Activated CD8-positive, alpha-beta memory T cell treated with anti-CD3 and anti-CD28 coated beads for 36 hours (primary cell): ENCODE results near the gene NINJ1. TPM values are rescaled to one million over a fixed set of nuclear protein-coding genes. Genes with fewer than 3 reads are reported as not detected.

ENCODE experiments used
- CTCF ChIA-PET: fragments of 350-600 bp; sonication (Branson Sonifier 250); formaldehyde crosslinking; loops from one replicate; lab custom pipeline; 2021; ENCODE audit warnings: antibody characterized with exemption; lab: Charles Lee
- POLR2A ChIA-PET: fragments of 350-600 bp; sonication (Branson Sonifier 250); formaldehyde crosslinking; loops from one replicate; lab custom pipeline; 2021; ENCODE audit warnings: antibody characterized with exemption; lab: Charles Lee
- total RNA-seq, 2 experiments: library from RNA; stranded (reverse); gene quantifications; one replicate each; pipeline ENCODE4 v1.2.3, GENCODE V29; 2021

The NINJ1 gene
- total RNA-seq, 2 experiments from 2014 or later = 66.3 to 67.0 TPM

GRCh38 chr9:93137362-93137761 lies 3.3 kb upstream of the NINJ1 start:
- POLR2A ChIA-PET = interaction anchor here (0.5 kb wide), 1 partner anchor 147 kb away, joined by 9 read pairs; no protein-coding TSS in a partner anchor
- CTCF ChIA-PET = no interaction called here

DNA sequence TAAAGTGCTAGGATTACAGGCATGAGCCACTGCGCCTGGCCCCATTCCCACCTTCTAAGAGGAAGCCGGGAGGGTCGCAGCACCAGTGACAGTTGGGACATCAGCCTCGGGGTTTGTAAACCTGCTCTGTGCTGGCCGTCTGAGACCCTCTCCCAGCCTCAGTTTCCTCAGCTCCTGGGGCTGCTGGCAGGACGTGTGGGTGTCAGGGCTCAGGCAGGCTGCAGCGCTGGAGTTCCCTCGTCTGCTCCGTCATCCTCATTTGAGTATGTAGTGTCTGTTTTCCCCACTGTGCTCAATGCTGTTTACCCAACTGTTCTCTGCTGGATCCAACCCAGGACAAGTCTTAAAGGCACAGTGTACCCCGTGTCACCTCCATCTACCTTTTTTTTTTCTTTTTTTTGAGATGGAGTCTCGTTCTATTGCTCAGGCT lies 2.0 kb upstream of the NINJ1 start:
- ChIA-PET CTCF (interaction anchor here (0.6 kb wide), 1 partner anchor 27 kb away, joined by 5 read pairs; no protein-coding TSS in a partner anchor), POLR2A (no interaction called here)

- CTCF ChIA-PET = interaction anchor here (0.6 to 1.5 kb wide), 3 partner anchors 21 to 458 kb away, joined by 3 to 4 read pairs (median 3); no protein-coding TSS in a partner anchor
- POLR2A ChIA-PET = interaction anchor here (0.5 to 1.2 kb wide), 4 partner anchors 16 to 181 kb away, joined by 3 to 10 read pairs (median 4); no protein-coding TSS in a partner anchor
These were observed 841 bp upstream of the NINJ1 start for GRCh38 chr9:93134740-93135444.

DNA sequence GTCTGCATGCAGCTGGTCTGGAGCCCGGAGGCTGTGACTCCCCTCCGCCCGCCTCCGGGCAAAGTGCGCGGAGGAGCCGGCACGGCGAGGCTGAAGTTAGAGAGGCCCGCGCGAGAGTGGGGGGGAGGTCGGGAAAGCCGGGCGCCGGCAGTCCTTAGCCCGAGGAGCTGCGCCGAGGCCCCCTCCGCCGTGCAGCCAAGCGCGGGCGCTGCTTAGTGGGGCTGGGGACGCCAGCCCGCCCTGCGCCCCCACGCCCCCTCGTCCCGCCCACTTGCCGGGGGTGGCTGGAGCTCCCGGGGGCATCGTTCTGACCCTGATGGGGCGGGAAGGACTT lies 403 bp downstream of the NINJ1 start:
- CTCF ChIA-PET = interaction anchor here (0.8 to 1.5 kb wide), 5 partner anchors 14 to 130 kb away, joined by 3 to 9 read pairs (median 3); no protein-coding TSS in a partner anchor
- POLR2A ChIA-PET = interaction anchor here (0.6 to 1.5 kb wide), 11 partner anchors 8 to 367 kb away, joined by 3 to 10 read pairs (median 4); no protein-coding TSS in a partner anchor

DNA sequence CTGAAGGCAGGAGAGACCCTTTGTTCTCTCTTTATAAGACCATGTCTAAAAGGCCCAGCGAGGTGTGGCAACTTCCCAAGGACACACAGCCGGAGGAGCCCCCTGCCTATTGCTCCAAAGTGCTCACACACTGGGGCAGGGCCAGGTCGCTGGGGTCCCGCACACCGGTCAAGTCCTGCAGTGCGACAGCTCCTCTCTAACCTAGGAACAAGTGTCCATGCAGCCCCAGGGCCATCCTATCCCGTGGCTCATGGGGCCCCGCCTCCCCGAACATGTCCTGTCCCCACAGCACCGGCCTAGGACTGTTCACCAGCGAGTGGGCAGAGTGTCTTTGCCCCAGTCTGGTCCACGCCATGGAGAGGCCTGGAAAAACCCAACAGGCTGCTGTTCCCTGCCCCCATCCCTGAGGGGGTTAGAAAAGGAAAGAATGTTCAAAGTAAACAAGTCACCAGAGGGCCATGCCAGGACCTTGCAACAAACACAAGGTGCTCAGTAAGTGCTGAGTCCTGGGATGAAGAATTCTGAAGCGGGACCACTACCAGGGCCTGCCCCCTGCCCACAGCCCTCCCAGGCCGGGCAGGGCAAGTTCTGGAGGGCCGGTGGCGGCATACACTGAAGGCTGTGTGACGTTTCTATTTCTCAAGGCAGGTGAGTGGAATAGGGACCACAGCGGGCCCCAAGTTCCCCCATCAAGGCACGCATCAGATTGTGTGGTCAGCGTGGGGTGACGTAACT lies 938 bp downstream of the NINJ1 start:
- ChIA-PET CTCF (interaction anchor here (0.8 to 1.5 kb wide), 4 partner anchors 13 to 130 kb away, joined by 3 to 9 read pairs (median 4); no protein-coding TSS in a partner anchor), POLR2A (interaction anchor here (0.6 to 1.5 kb wide), 7 partner anchors 9 to 367 kb away, joined by 3 to 6 read pairs (median 4); no protein-coding TSS in a partner anchor)

GRCh38 chr9:93132287-93132927 lies 1.6 kb downstream of the NINJ1 start:
- CTCF ChIA-PET = interaction anchor here (1.4 to 3.1 kb wide), 2 partner anchors 13 to 23 kb away, joined by 6 to 13 read pairs; no protein-coding TSS in a partner anchor
- POLR2A ChIA-PET = no interaction called here

- POLR2A ChIA-PET = no interaction called here
- CTCF ChIA-PET = interaction anchor here (3.1 to 4.1 kb wide), 2 partner anchors 12 to 22 kb away, joined by 13 read pairs; no protein-coding TSS in a partner anchor
These were observed 2.3 kb downstream of the NINJ1 start for GRCh38 chr9:93131599-93132286.

DNA sequence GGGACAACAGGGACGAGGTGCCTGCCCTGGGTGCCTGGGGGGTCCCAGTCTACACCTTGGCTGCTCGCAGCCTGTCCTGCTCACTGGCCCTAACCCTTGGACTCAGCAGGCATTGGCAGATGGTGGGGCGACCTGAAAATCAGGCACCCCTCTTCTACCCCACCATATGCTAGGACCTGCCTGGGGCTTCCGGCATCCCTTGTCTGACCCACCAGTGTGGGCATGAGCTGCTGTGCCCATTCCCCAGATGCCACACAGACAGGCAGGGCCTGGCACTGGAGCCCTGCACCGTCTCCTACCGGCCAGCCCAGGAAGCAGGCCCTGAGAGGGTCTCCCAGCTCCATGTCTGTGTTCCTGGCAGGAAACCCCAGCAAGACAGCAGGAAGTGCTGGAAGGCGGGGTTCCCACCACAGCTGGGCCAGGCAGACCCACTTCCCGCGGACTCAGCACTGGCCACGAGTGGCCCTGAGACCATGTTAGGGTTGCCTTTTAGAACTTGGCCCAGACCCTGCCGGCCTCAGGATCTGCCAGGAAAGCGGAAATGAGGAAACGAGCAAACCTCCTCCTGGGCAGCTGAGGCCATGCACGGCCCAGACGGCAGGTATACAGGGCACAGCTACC lies 3.1 kb downstream of the NINJ1 start:
- ChIA-PET POLR2A (no interaction called here), CTCF (interaction anchor here (1.9 to 4.1 kb wide), 3 partner anchors 11 to 127 kb away, joined by 5 to 13 read pairs (median 13); no protein-coding TSS in a partner anchor)

DNA sequence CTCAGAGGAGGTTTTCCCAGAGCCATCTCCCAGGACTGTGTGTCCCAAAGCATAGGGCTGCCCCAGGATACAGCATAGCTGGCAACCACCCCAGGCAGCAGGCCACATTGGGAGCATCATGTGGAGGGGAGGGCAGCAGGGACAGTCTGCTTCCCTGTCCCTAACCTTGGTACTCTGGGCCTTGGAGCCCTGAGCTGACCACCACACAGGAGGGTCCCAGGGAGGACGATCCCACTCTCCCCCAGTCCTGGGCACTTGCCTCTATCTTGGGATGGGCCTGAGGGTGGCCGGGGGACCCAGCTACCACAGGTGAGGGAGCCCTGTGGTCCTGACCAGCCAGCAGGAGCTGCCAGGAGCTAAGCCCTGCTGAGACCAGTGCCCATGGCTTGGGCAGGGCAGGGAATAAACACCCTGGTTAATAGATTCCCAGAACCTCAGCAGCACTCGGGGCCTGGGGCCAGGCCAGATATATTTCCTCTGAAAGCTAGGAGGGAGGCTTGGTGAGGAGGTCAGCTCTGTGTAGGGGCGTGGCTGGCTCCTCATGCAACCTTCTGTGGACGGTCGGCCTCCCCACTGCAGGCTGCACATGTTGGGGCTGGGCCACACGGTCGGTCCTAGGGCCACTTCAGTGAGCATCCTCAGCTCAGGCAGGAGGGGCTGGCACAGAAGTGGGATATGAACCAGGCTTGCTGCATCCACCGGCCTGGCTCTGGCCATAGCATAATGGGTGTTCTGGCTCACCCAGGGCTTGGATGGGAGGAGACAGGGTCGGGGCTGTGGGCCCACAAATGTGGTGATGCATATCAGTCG lies 4.2 kb downstream of the NINJ1 start:
- POLR2A ChIA-PET = interaction anchor here (1.0 kb wide), 1 partner anchor 27 kb away, joined by 3 read pairs; no protein-coding TSS in a partner anchor
- CTCF ChIA-PET = interaction anchor here (1.1 to 4.1 kb wide), 7 partner anchors 10 to 173 kb away, joined by 3 to 13 read pairs (median 4); no protein-coding TSS in a partner anchor

DNA sequence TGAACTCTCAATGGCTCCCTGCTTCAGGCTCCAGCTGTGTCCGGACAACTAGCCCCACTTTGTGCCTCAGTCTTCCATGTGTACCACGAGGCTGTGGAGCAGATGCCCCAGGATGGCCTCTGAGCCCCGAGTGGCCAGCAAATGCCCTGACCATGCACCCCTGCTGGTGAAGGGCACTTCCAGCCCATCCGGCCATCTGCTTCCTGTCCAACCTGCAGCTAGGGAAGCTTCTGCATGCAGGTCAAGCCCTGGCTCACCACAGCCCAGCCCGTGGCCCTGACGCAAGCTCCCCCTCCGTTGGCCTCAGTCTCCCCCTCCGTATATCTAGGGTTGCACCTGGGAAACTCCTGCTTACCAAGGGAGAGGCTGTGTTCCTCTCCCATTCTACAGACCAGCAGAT lies 4.8 kb downstream of the NINJ1 start:
- ChIA-PET POLR2A (interaction anchor here (1.0 kb wide), 1 partner anchor 28 kb away, joined by 3 read pairs; no protein-coding TSS in a partner anchor), CTCF (interaction anchor here (1.1 to 4.1 kb wide), 7 partner anchors 9 to 172 kb away, joined by 3 to 13 read pairs (median 4); no protein-coding TSS in a partner anchor)

GRCh38 chr9:93128715-93129224 lies 5.3 kb downstream of the NINJ1 start:
- CTCF ChIA-PET = interaction anchor here (1.1 to 4.1 kb wide), 6 partner anchors 9 to 172 kb away, joined by 3 to 13 read pairs (median 4); no protein-coding TSS in a partner anchor
- POLR2A ChIA-PET = no interaction called here

DNA sequence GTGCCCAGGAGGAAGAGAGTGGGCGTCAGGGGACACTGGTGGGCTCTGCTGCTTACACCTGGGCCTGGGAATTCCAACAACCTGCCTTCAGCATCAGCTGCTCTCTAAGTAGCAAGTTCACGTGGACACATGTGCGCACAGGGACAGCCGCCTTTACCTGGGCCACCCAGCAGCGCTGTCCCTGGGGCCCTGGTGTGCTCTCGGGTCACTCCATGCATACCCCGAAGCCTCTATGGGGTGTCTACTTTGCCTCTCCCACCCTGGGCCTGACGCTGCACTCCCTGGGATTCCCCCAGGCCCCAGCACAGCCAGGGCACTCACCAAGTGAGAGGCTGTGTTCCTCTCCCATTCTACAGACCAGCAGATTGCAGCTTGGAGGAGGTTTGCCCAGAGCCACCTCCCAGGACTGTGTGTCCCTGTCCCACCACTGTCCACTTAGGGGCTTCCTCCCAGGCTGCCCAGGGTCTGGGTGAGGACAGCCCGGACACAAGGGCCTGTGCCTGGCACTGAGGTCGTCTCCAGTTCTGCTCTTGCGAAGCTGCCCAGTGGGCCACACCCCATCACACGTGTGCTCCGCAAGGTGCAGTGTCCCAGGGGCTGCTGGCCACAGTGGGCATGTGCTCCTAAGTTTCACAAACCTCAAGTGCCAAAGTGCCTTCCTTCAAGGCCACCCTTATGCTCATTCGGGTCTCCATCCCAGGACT lies 5.9 kb downstream of the NINJ1 start:
- CTCF ChIA-PET = interaction anchor here (1.1 to 4.1 kb wide), 4 partner anchors 8 to 20 kb away, joined by 3 to 24 read pairs (median 9); no protein-coding TSS in a partner anchor
- POLR2A ChIA-PET = no interaction called here

- CTCF ChIA-PET = interaction anchor here (3.5 kb wide), 1 partner anchor 19 kb away, joined by 24 read pairs; no protein-coding TSS in a partner anchor
- POLR2A ChIA-PET = no interaction called here
These were observed 6.6 kb downstream of the NINJ1 start for GRCh38 chr9:93127395-93127911.

- CTCF ChIA-PET = interaction anchor here (3.5 kb wide), 1 partner anchor 19 kb away, joined by 24 read pairs; no protein-coding TSS in a partner anchor
- POLR2A ChIA-PET = no interaction called here
These were observed 7.2 kb downstream of the NINJ1 start for GRCh38 chr9:93126825-93127368.

GRCh38 chr9:93126151-93126781 lies 7.8 kb downstream of the NINJ1 start:
- ChIA-PET POLR2A (interaction anchor here (0.7 kb wide), 1 partner anchor 12 kb away, joined by 10 read pairs; no protein-coding TSS in a partner anchor), CTCF (interaction anchor here (0.6 to 3.5 kb wide), 2 partner anchors 18 to 138 kb away, joined by 3 to 24 read pairs; no protein-coding TSS in a partner anchor)
